HG03025 (cell line): ENCODE results near the gene VEGFC.

Source experiments
- ATAC-seq: cut with Tn5 transposase; IDR thresholded peaks from one replicate; pipeline ENCODE4 v1.9.1; 2021; ENCODE audit warnings: mild to moderate bottlenecking, moderate library complexity; ENCODE audit not compliant: unreplicated experiment, low FRiP score

The VEGFC gene

DNA sequence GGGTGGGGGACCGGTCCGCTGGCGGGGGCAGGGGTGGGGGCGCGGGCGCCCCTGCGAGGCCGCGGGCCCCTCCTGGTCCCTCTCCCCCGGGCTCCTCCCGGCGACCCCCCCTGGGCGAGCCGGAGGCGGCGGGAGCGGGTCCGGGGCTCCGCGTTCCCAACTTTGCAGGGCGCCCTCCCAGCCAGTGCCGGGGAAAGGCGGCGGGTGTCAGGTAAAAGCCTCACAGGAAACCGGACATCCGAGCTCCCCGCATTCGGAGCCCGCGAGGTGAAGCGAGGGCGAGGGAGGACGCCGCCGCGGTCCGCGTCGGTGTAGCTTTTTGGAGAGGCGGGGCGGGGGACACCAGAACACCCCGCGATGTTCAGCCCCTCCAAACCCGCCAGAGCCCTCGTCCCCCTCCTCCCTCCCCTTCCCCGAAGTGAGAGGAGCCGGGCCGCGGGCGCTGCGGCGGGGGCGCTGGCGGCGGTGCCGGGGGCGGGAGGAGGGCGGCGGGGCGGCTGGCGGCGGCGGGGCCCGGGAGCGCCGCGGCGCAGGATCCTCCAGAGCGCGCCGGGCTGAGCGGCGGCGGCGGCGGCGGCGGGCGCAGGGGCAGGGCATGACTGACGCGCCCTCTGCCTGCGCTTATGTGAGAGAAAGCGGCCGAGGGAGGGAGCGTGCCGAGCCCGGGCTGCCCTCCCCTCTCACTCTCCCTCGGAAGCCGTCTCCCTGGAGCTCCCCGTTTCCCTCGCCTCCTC is at the start of gene VEGFC:
Gene VEGFC (minus strand): TSS at position 597 of the 734 bp plus-strand sequence. CDS start 611 bp downstream, outside the sequence.
- peak; percentile 60 for ATAC-seq

- no peak for ATAC-seq
Measured at GRCh38 chr4:176841711-176842112, 49.0 kb upstream of the VEGFC start.

DNA sequence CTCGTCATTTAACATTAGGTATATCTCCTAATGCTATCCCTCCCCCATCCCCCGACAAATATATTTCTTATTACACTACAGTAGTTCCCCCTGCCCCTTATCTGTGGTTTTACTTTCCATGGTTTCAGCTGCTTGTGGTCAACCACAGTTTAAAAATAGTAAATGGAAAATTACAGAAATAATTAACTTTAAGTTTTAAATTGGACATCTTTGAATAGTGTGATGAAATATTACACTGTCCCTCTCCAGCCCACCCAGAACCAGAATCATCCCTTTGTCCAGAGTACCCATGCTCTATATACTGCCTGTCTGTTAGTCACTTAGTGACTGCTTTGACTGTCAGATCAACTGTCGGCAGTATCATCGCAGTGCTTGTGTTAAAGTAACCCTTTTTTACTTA is 47.4 kb upstream of the VEGFC start:
- ATAC-seq: no peak

DNA sequence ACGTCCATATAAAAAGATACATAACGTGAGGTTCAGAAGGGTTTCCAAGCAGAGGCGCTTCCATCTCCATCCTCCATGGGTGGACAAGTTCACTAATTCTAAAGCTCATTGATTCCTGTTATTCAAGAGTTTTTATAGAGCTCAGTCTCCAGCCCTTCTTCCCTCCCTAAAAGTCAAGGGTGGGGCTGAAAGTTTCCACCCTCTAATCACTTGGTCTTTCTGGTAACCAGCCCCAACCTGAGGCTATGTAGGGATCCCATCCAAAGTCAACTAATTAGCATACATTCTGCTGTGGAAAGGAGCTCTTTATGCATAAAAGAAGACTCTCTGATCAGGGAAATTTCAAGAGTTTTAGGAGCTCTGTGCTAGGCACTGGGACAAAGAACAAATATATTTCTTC is 46.9 kb upstream of the VEGFC start:
- no peak for ATAC-seq

DNA sequence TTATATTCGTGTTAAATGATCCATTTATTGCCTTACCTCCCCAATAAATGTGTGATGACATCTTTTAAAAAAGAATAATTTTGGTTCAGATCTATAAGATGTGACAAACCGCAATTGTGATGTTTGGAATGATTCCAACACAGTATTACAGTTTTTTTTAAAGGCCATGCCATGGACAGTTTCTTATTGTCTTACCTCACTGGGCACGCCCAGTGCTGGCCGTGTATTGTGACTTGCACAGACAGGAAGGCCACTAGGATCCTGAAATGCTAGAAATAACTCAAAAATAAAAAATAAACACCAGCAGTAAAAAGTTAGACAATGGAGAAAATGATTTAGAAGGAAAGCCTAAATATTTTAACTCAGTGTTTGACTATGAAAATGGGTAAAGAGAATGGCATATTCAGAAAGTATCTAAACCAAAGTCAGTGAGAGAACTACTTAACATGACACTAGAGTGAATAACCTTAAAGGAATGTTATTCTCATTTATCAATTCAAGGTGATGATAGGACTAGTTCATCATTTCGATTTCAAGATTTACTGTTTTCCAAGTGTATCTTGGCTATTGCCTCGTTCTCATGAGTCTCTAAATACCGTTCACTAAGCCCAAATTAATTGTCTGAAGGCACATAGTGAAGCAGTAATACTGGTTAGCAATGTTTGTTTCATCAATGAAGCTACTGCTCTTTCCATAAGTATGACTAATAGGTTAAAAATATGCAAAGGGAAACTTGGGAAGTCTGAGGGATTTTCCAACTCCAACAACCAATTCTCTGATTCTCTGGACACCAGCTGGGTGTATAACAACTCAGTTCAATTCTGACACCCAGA is 46.1 kb upstream of the VEGFC start:
- ATAC-seq: no peak

- no peak for ATAC-seq
Measured at GRCh38 chr4:176837169-176837895, 44.6 kb upstream of the VEGFC start.

GRCh38 chr4:176834531-176834930 is 41.8 kb upstream of the VEGFC start:
- no peak for ATAC-seq

DNA sequence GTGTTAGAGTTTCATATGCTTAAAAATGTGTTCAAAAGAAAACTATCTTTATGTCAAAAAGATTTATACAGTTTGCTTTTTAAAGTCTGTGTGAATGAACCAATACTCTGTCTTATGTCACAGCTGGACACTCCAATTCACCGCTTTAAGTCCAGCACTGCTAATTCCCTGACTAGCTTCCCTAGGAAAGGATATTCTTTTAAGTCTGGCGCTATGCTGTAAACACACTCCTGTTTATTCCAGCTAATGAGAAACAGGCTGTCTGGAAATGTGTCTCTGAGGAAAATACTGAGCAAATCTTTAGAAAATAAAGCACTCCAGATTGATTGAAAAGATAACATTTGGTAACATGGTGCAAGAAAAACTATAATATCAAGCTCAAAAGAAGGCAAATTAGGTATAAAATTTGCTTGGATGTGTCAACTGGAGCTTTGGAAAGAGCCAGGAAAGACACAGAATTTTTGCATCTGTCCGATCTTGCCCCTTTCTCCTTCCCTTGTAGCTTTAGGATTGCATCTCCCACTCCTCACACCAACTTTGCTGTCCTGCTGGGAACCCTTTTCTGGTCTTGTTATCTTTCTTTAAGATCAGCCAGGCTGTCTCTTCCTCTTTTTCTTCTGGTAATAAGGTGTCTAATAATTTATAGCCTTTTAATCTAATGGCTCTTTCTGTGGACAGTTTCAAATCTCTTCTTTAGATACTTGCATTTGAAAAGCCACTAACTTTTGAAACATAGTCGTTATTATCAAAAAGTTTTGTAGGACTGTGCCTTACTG is 40.9 kb upstream of the VEGFC start:
- no peak for ATAC-seq

- ATAC-seq: no peak
Measured at GRCh38 chr4:176830971-176831370, 38.2 kb upstream of the VEGFC start.

- no peak for ATAC-seq
Measured at GRCh38 chr4:176825586-176825985, 32.9 kb upstream of the VEGFC start.

- no peak for ATAC-seq
Measured at GRCh38 chr4:176824645-176825366, 32.1 kb upstream of the VEGFC start.

DNA sequence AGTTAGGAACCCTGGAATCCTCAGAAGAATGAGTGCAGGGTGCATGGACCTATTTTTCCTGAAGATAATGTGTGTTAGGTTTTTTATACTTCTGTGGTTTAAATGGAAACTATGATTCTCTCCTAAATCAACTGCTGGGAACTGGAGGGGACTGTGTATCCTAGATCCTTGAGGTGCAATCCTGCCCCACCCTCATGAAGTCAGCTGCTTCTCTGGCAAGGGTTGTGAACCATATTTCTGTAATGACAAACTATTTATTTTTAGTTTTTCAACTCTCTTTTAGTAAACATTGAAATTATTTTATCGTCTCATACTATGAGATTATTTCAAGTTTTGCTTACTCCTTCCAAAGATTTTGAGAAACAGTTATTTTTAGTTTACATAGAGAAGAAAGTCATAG is 25.8 kb upstream of the VEGFC start:
- no peak for ATAC-seq

GRCh38 chr4:176817204-176817603 is 24.5 kb upstream of the VEGFC start:
- ATAC-seq: peak; percentile 85

DNA sequence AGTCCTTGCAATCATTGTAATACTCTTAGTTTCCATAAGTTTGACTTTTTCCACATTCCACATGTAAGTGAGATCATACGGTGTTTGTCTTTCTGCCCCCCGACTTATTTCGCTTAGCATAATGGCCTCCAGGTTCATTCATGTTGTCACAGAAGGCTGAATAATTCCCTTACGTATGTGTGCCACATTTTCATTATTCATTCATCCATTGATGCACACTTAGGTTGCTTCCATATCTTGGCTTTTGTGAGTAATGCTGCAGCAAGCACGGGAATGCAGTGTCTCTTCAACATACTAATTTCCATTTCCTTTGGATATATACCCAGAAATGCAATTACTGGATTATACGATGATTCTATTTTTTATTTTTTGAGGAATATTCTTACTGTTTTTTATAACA is 22.0 kb upstream of the VEGFC start:
- ATAC-seq: no peak

DNA sequence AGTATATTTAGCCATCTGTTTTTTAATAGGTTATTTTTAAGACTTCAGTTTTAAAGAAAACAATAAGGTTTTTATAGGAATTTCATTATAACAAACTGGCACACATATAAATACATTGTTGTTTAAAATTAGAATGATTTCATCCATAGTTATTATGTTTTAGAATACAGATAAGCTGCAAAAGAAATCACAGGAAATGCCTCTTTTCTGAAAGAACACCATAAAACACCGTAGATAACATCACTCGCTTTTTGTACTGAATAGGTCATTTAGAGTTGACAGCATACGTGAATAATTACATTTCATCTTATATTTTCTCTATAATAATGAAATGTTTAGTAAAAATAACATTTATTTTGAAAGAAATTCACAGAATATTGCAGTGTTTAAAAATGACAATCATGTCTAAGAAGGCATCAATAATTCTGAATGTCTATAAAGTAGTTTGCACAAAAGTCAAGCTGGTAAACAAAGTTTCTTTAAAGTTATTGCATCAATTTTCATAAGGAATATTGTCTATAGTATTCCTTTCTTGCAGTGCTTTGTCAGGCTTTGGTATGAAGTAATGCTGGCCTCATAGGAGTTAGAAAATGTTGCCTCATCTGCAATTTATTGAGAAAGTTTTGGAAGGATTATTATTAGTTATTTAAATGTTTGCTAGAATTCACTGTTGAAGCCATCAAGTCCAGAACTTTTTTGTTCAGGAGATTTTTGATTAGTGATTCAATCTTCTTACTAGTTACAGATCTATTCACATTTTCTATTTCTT is 17.9 kb upstream of the VEGFC start:
- ATAC-seq: no peak

DNA sequence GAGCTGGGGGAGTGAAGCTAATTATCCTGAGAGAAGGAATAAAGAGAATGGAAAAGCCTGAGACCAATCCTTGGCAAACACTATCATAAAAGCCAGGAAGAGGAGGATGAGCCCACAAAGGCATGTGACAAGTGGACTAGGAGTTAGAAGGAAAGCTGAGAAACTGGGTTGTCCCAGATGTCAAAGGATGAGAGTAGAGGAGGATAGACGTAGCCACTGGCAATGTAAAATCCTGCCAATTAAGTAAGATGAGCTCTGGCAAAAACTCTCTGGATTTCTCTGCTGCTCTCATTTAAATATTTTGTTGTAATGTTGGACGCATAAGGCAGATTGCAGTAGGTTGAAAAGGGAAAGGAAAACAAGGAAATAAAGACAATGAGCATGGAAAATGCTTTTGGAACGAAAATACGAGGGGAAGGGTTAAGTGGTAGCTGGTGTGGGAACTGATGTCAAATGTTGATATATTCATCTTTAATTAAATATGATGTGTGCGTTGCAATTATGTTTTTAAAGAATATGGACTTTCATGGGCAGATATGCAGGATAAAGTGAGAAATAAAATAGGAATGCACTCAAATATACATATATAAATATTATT is 14.2 kb upstream of the VEGFC start:
- ATAC-seq: no peak

- no peak for ATAC-seq
Measured at GRCh38 chr4:176805155-176805554, 12.4 kb upstream of the VEGFC start.

DNA sequence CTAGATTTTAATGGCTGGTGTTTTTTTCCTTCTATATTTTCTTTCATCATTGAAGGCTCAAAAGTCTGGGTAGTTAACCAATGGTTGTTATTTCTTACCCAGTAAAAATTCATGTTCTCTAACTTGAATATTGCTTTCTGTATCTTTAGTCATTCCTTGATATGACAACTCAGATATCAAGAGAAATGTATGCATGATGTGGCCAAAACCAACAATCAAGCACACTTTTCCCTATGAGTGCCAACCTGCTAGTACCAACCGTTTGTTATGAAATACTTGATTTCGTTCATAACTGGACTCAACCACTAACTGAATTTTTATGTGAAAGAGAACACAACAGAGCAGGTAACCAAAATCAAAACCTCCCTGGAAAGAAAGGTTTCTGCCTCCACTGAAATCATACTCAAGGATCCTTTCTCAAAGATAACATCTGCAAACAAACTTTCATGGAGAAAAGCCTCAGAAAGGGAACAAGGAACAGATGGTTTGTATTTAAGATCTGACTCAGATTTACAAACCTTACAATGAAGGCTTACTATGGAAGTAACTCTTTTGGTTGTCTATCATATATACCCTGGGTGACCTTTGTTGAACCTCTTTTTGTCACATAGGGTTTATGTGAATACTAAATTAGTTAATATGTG is 8.3 kb upstream of the VEGFC start:
- ATAC-seq: no peak
